ENCODE data around the gene LHX6. TPM values are rescaled to one million over a fixed set of nuclear protein-coding genes. Genes with fewer than 3 reads are reported as not detected.

The LHX6 gene
- total RNA-seq, 1 experiment from 2014 or later: 4.1 TPM

DNA sequence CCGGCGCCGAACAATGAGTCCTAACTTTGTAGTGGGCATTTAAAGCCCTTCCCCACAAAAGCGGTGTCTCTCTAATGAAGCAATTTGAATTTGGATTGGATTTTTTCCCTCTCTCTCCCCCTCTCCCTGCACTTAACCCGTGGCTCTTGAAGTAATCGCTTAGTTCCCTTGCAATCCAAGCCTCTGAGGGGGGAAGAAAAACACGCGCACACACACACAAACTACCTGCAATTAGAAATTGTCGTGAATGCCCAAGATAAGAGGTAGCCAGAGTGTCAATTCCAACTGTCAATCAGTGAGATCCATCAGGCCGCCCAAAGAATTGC lies 1.2 kb downstream of the LHX6 start:
- Histone ChIP-seq H3K79me2 (ENCODE audit: insufficient read depth, low read length) (no peaks in the 10 kb centered on the region), H3K9ac (ENCODE audit: low read length) (no peak overlapping the region), H3K36me3 (ENCODE audit: control insufficient read depth in 1 of 2, insufficient read depth in 2 of 2, low read length in 2 of 2) (no peaks in the 10 kb centered on the region), H2AFZ (ENCODE audit: low read depth, low read length, poor library complexity, severe bottlenecking) (no peak overlapping the region), H3K9me3 (ENCODE audit: control insufficient read depth in 1 of 2, insufficient read depth in 1 of 2, low read depth in 1 of 2, low read length in 2 of 2) (no peaks in the 10 kb centered on the region), H4K20me1 (ENCODE audit: insufficient read depth) (no peaks in the 10 kb centered on the region), H3K27ac (ENCODE audit: low read depth, low read length) (no peak overlapping the region), H3K4me2 (ENCODE audit: low read length) (no peak overlapping the region), H3K4me3 (replicated peaks in 1 of 2; ENCODE audit: low read depth in 1 of 2, low read length in 2 of 2) (no peak overlapping the region), H3K9me2 (ENCODE audit: insufficient read depth) (no peaks in the 10 kb centered on the region), H3K27me3 (ENCODE audit: insufficient read depth, low read length) (peaks cover 13% of the 10 kb centered on the region; the same call in 1 of the 2 replicates), H3K4me1 (ENCODE audit: control insufficient read depth in 1 of 2, insufficient read depth in 2 of 2, low read length in 2 of 2) (peaks cover 0 to 6% of the 10 kb centered on the region in 2 experiments; a peak in 1 of 4 replicates)
- ATAC-seq (no peak), DNase-seq (ENCODE audit: low read depth, low spot score) (no peak)
- RAD21 ChIA-PET (ENCODE audit: low non-redundant PET in 1 of 2, low total read pairs in 2 of 2, uncharacterized antibody in 2 of 2, unreplicated experiment in 2 of 2): no interaction called here
- TF ChIP-seq SRF (IDR thresholded peaks at IDR 0.05; ENCODE audit: low read depth) (no peak), SP1 (IDR thresholded peaks at IDR 0.05; ENCODE audit: low read depth) (no peak), TCF7L2 (IDR thresholded peaks at IDR 0.05; ENCODE audit: borderline replicate concordance, extremely low read depth, insufficient read depth, insufficient read length) (no peak), RAD21 (IDR thresholded peaks at IDR 0.05; ENCODE audit: low read depth) (no peak)
- TF ChIP-seq, protein P1, sequence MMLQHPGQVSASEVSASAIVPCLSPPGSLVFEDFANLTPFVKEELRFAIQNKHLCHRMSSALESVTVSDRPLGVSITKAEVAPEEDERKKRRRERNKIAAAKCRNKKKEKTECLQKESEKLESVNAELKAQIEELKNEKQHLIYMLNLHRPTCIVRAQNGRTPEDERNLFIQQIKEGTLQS (IDR thresholded peaks at IDR 0.05): no peak
- POLR2A ChIA-PET: no interaction called here
- no TSS peak for BruUV-seq (replicated peaks)
- CTCF ChIA-PET: no interaction called here
- intact Hi-C loops (cut with micrococcal nuclease): no loop called here

DNA sequence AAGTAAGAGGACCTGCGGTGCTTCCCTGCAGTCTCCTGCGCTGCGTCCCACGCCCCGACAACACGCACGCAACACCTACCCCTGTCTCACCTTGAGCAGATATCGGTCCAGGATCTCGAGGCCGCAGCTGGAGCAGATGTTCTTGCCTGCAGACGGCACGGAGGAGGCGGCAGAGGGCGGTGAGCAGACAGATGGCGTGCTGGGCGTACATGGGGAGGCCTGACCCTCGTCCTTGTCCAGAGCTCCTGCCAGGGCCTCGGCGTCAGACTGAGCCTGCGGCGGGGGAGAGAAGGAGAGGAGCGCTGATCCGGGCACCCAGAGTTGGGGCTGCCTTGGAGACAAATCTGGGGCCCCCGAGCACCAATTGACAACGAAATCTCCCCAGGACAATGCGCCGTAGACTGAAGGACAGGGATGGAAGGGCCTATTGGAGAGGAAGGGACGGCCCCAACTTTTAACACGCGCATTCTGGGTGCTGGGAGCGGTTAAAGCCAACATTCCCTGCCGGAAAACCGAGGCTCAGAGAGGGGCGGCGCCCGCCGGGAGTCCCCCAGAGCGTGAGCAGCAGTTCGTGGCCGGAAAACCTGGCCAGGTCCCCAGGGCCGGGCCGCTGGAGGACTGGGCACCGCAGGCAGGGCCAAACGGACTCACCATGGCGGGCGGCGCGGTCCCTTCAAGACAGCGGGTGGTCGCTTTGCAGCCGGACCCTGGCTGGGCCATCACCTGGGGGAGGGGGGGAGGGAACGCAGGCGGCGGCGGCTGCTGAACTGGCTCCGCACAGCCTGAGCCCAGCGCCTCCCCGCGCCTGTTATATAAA lies 1.8 kb downstream of the LHX6 start:
- Histone ChIP-seq H2AFZ (ENCODE audit: low read depth, low read length, poor library complexity, severe bottlenecking) (no peak overlapping the region), H3K4me1 (ENCODE audit: control insufficient read depth in 1 of 2, insufficient read depth in 2 of 2, low read length in 2 of 2) (peaks cover 0 to 6% of the 10 kb centered on the region in 2 experiments; a peak in 1 of 4 replicates), H3K79me2 (ENCODE audit: insufficient read depth, low read length) (no peaks in the 10 kb centered on the region), H3K9me2 (ENCODE audit: insufficient read depth) (no peaks in the 10 kb centered on the region), H3K36me3 (ENCODE audit: control insufficient read depth in 1 of 2, insufficient read depth in 2 of 2, low read length in 2 of 2) (no peaks in the 10 kb centered on the region), H3K9ac (ENCODE audit: low read length) (no peak overlapping the region), H3K4me3 (replicated peaks in 1 of 2; ENCODE audit: low read depth in 1 of 2, low read length in 2 of 2) (no peak overlapping the region), H4K20me1 (ENCODE audit: insufficient read depth) (no peaks in the 10 kb centered on the region), H3K27ac (ENCODE audit: low read depth, low read length) (no peak overlapping the region), H3K4me2 (ENCODE audit: low read length) (no peak overlapping the region), H3K9me3 (ENCODE audit: control insufficient read depth in 1 of 2, insufficient read depth in 1 of 2, low read depth in 1 of 2, low read length in 2 of 2) (no peaks in the 10 kb centered on the region), H3K27me3 (ENCODE audit: insufficient read depth, low read length) (peaks cover 13% of the 10 kb centered on the region; the same call in 1 of the 2 replicates)
- BruUV-seq (replicated peaks): no TSS peak
- RAD21 ChIA-PET (ENCODE audit: low non-redundant PET in 1 of 2, low total read pairs in 2 of 2, uncharacterized antibody in 2 of 2, unreplicated experiment in 2 of 2): no interaction called here
- CTCF ChIA-PET: no interaction called here
- ATAC-seq: no peak
- DNase-seq (ENCODE audit: low read depth, low spot score): no peak
- intact Hi-C loops (cut with micrococcal nuclease): no loop called here
- TF ChIP-seq JUND (IDR thresholded peaks at IDR 0.05) (no peak), EZH2phosphoT487 (IDR thresholded peaks at IDR 0.05; ENCODE audit: borderline replicate concordance) (no peak), SIN3A (IDR thresholded peaks at IDR 0.05; ENCODE audit: low read depth) (no peak), CBX3 (IDR thresholded peaks at IDR 0.05; ENCODE audit: low read depth) (no peak), ZNF274 (IDR thresholded peaks at IDR 0.05; ENCODE audit: low read depth, low read length) (no peak), FOSL1 (IDR thresholded peaks at IDR 0.05; ENCODE audit: low read depth) (no peak), SRF (IDR thresholded peaks at IDR 0.05; ENCODE audit: low read depth) (no peak), RAD21 (IDR thresholded peaks at IDR 0.05; ENCODE audit: low read depth) (no peak), TCF7L2 (IDR thresholded peaks at IDR 0.05; ENCODE audit: borderline replicate concordance, extremely low read depth, insufficient read depth, insufficient read length) (no peak), EZH2 (IDR thresholded peaks at IDR 0.05) (no peak), YY1 (IDR thresholded peaks at IDR 0.05; ENCODE audit: extremely low read depth, insufficient replicate concordance, low read depth, low read length) (no peak), POLR2A (IDR thresholded peaks at IDR 0.05; ENCODE audit: borderline replicate concordance, extremely low read depth, insufficient read depth, insufficient read length) (no peak)
- TF ChIP-seq, protein P1 (IDR thresholded peaks at IDR 0.05): no peak
- TF ChIP-seq, protein P2, sequence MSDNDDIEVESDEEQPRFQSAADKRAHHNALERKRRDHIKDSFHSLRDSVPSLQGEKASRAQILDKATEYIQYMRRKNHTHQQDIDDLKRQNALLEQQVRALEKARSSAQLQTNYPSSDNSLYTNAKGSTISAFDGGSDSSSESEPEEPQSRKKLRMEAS (IDR thresholded peaks at IDR 0.05): no peak
- POLR2A ChIA-PET: no interaction called here
